HCT116 (cell line): ENCODE data around the gene SMURF1. TPM values are rescaled to one million over a fixed set of nuclear protein-coding genes. Genes with fewer than 3 reads are reported as not detected.

Experiments used
- ATAC-seq: fragments of 200-7000 bp; cut with Tn5 transposase; 2 replicates; pipeline ENCODE4 v1.9.1; 2020; ENCODE audit warnings: mild to moderate bottlenecking, moderate library complexity
- BruUV-seq: library from RNA; stranded (reverse); fragments of 400-500 nt; replicated peaks from 2 replicates; lab custom pipeline; 2021; lab: Mats Ljungman, UMichigan
- CTCF ChIA-PET: fragments of 300-600 bp; sonication (Branson Sonifier 250); formaldehyde crosslinking; loops from one replicate; lab custom pipeline; 2021; ENCODE audit warnings: antibody characterized with exemption; lab: Charles Lee
- POLR2A ChIA-PET: fragments of 300-600, 350-600 bp; sonication (Branson Sonifier 250); formaldehyde crosslinking; loops from one replicate; lab custom pipeline; 2021; ENCODE audit warnings: antibody characterized with exemption; lab: Charles Lee
- RAD21 ChIA-PET, 2 experiments: fragments of 300-600 bp; sonication (Branson Sonifier 250); formaldehyde crosslinking; loops; one replicate each; lab custom pipeline; 2023; ENCODE audit warnings: low total read pairs in 2 of 2; ENCODE audit not compliant: uncharacterized antibody in 2 of 2, unreplicated experiment in 2 of 2, low non-redundant PET in 1 of 2; lab: Charles Lee
- DNase-seq: peaks from one replicate; pipeline ENCODE4 v3.0.0-alpha.2; 2010; ENCODE audit warnings: low read depth, low spot score
- H2AFZ ChIP-seq: fragments of 200-600 bp; shearing (Covaris generic), sonication (generic); 2 replicates; pipeline ENCODE4 v1.6.1; 2017; ENCODE audit warnings: low read depth, mixed run types, mixed read lengths, antibody characterized with exemption, low read length; ENCODE audit not compliant: poor library complexity, severe bottlenecking
- H3K27ac ChIP-seq: 2 replicates; pipeline ENCODE4 v1.5.1; 2012; ENCODE audit warnings: low read depth, low read length
- H3K27me3 ChIP-seq: fragments of 200-600 bp; sonication (generic); 2 replicates; pipeline ENCODE4 v1.6.1; 2016; ENCODE audit warnings: mixed run types, low read length, mixed read lengths; ENCODE audit not compliant: insufficient read depth
- H3K36me3 ChIP-seq, 2 experiments: fragments of 200-500 bp in 1 of 2; fragments of 200-600 bp in 1 of 2; sonication (Bioruptor generic) in 1 of 2; sonication (generic) in 1 of 2; 2 replicates each; pipeline versions ENCODE4 v1.5.1 to v1.6.1; 2014 to 2016; ENCODE audit warnings: low read length in 2 of 2, inconsistent platforms in 1 of 2, mixed read lengths in 1 of 2, mixed run types in 1 of 2; ENCODE audit not compliant: insufficient read depth in 2 of 2, control insufficient read depth in 1 of 2
- H3K4me1 ChIP-seq, 2 experiments: fragments of 200-600 bp in 1 of 2; sonication (generic) in 1 of 2; 2 replicates each; pipeline versions ENCODE4 v1.5.1 to v1.6.1; 2012 to 2017; ENCODE audit warnings: low read length in 2 of 2, inconsistent platforms in 1 of 2, mild to moderate bottlenecking in 1 of 2, mixed read lengths in 1 of 2, mixed run types in 1 of 2, moderate library complexity in 1 of 2; ENCODE audit not compliant: insufficient read depth in 2 of 2, control insufficient read depth in 1 of 2
- H3K4me2 ChIP-seq: fragments of 200-600 bp; sonication (generic); 2 replicates; pipeline ENCODE4 v1.6.1; 2017; ENCODE audit warnings: mixed run types, low read length, mixed read lengths
- H3K4me3 ChIP-seq, 2 experiments: fragments of 200-600 bp in 1 of 2; sonication (generic) in 1 of 2; replicated peaks in 1 of 2; 2 replicates each; pipeline ENCODE4 v1.5.1; 2011 to 2016; ENCODE audit warnings: low read length in 2 of 2, control low read depth in 1 of 2, low read depth in 1 of 2, mild to moderate bottlenecking in 1 of 2, mixed read lengths in 1 of 2, mixed run types in 1 of 2
- H3K79me2 ChIP-seq: fragments of 200-600 bp; sonication (generic); 2 replicates; pipeline ENCODE4 v1.6.1; 2017; ENCODE audit warnings: mild to moderate bottlenecking, mixed run types, low read length, moderate library complexity, mixed read lengths; ENCODE audit not compliant: insufficient read depth
- H3K9ac ChIP-seq: fragments of 200-600 bp; sonication (generic); 2 replicates; pipeline ENCODE4 v1.6.1; 2016; ENCODE audit warnings: low read length, mixed read lengths
- H3K9me2 ChIP-seq: fragments of 200-600 bp; sonication (generic), shearing (Covaris generic); 2 replicates; pipeline ENCODE4 v1.6.1; 2017; ENCODE audit warnings: mixed run types, mild to moderate bottlenecking, moderate library complexity; ENCODE audit not compliant: insufficient read depth
- H3K9me3 ChIP-seq, 2 experiments: fragments of 200-500 bp in 1 of 2; fragments of 200-600 bp in 1 of 2; sonication (Bioruptor generic) in 1 of 2; sonication (generic) in 1 of 2; 2 replicates each; pipeline ENCODE4 v1.6.1; 2014 to 2017; ENCODE audit warnings: low read length in 2 of 2, mixed read lengths in 2 of 2, inconsistent platforms in 1 of 2, low read depth in 1 of 2, mild to moderate bottlenecking in 1 of 2, mixed run types in 1 of 2, moderate library complexity in 1 of 2; ENCODE audit not compliant: control insufficient read depth in 1 of 2, insufficient read depth in 1 of 2
- H4K20me1 ChIP-seq: fragments of 200-600 bp; sonication (generic), shearing (Covaris generic); 2 replicates; pipeline ENCODE4 v1.6.1; 2017; ENCODE audit warnings: mixed run types, mild to moderate bottlenecking, moderate library complexity; ENCODE audit not compliant: insufficient read depth
- CBX3 ChIP-seq: IDR thresholded peaks from 2 replicates; pipeline ENCODE4 v1.6.1; 2012; ENCODE audit warnings: low read depth
- CEBPB ChIP-seq: IDR thresholded peaks from 2 replicates; pipeline ENCODE4 v1.6.1; 2012; ENCODE audit warnings: low read depth
- EZH2 ChIP-seq: fragments of 200-600 bp; sonication (generic); IDR thresholded peaks from 2 replicates; pipeline ENCODE4 v1.6.1; 2017; ENCODE audit warnings: antibody characterized with exemption, mixed run types
- EZH2phosphoT487 ChIP-seq: fragments of 200-600 bp; IDR thresholded peaks from 2 replicates; pipeline ENCODE4 v1.6.1; 2018; ENCODE audit warnings: antibody characterized with exemption, borderline replicate concordance
- FOSL1 ChIP-seq: IDR thresholded peaks from 2 replicates; pipeline ENCODE4 v1.6.1; 2012; ENCODE audit warnings: low read depth
- POLR2AphosphoS5 ChIP-seq: IDR thresholded peaks from 2 replicates; pipeline ENCODE4 v1.6.1; 2011; ENCODE audit warnings: mild to moderate bottlenecking, low read depth, low read length, moderate library complexity
- RAD21 ChIP-seq: IDR thresholded peaks from 2 replicates; pipeline ENCODE4 v1.6.1; 2012; ENCODE audit warnings: low read depth, mild to moderate bottlenecking
- SIN3A ChIP-seq: IDR thresholded peaks from 2 replicates; pipeline ENCODE4 v1.6.1; 2012; ENCODE audit warnings: low read depth
- SP1 ChIP-seq: IDR thresholded peaks from 2 replicates; pipeline ENCODE4 v1.6.1; 2012; ENCODE audit warnings: low read depth
- SRF ChIP-seq: IDR thresholded peaks from 2 replicates; pipeline ENCODE4 v1.6.1; 2012; ENCODE audit warnings: low read depth
- YY1 ChIP-seq: IDR thresholded peaks from 2 replicates; pipeline ENCODE4 v1.6.1; 2011; ENCODE audit warnings: low read length, low read depth, moderate library complexity, mild to moderate bottlenecking; ENCODE audit not compliant: insufficient replicate concordance; ENCODE audit errors: extremely low read depth
- intact Hi-C: fragments of 100-400 bp; cut with micrococcal nuclease; formaldehyde crosslinking; loops from 2 replicates; pipeline ENCODE4 v1.10.0; 2022
- total RNA-seq: library from RNA; stranded (reverse); gene quantifications from one replicate; pipeline ENCODE4 v1.2.1, GENCODE V29; 2021; ENCODE audit not compliant: unreplicated experiment
- TF ChIP-seq, protein P1 (sequence below), 3 experiments: fragments of 200-600 bp in 1 of 3; sonication (generic) in 1 of 3; IDR thresholded peaks in 2 of 3; conservative IDR thresholded peaks in 1 of 3; 2 replicates each; pipeline ENCODE4 v1.5.1; 2012 to 2017; ENCODE audit warnings: low read depth in 2 of 3, low read length in 2 of 3, antibody characterized with exemption in 1 of 3, borderline replicate concordance in 1 of 3, control low read depth in 1 of 3, mild to moderate bottlenecking in 1 of 3, mixed read lengths in 1 of 3, mixed run types in 1 of 3, moderate library complexity in 1 of 3; ENCODE audit not compliant: insufficient read depth in 1 of 3

The SMURF1 gene
- total RNA-seq, 1 experiment from 2014 or later, result 24.6 TPM

DNA sequence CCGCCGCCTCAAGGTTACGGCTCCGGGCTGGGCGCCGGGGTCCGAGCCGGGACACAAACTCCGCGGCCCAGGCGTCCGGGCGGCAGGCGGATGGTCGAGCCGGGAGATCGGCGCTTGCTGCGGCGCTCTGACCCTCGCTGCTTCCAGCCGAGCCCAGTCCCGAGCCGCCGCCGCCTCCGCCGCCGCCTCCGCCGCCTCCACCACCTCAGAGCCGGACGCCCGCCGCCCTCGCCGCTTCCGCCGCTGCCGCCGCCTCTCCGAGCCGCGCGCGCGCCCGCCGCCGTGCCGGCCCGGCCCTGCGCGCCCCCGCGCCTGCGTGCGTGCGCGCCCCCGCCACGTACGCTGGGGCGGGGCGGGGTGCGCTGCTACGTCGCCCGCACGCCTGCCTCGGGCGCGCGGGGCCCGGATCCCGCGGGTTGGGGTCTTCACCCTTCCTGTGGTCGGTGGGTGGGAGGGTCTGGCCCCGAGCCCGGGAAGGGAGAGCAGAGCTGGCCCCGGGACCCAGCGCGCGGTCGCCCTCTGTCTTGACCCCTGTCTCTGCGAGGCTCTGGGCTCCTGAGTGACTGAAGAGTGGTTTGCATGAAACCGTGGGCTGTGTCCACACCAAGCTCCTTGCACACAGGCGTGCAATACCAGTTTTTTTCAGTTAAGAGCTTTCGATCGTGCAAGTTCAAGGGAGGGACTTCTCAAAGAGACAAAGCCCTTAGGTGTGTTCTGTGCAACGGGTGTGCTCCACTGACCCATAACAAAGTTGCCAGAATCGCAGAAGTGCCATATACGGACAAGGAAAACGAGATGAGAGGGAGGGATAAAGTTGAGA lies at the start of gene SMURF1 (continued):
- TF ChIP-seq RAD21 (peak; percentile 11; the same call in 1 of the 2 replicates), YY1 (peak; percentile 26)

DNA sequence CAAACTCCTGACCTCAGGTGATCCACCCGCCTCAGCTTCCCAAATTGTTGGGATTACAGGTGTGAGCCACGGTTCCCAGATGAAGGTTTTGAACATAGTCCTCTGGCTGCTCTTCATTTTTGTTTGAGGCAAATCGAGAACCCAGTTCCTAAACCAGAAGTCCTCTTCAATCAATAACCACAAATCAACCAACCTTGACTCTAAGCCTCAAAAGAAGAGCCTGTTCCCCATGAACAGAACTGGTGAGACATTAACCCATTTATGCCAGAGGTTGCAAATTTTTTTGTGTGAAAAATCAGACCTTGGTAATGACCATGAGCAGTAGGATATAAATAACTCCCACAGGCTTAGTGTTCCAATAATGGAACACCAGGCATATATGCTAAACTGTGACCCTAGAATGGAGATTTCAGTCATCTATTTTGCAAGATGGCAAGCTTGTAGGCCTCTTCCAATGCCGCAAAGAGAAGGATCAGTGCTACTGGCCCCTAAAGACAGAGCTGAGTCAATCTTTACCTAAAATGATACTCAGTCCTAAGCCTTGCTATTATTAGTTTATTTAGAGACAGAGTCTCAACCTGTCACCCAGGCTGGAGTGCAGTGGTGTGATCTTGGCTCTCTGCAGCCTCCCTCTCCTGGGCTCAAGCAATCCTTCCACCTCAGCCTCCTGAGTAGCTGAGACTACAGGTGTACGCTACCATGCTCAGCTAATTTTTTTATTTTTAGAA lies 48.1 kb upstream of the SMURF1 start:
- BruUV-seq, result no TSS peak
- Histone ChIP-seq H3K9me2 (no peaks in the 10 kb centered on the region), H3K9me3 (no peaks in the 10 kb centered on the region), H3K27ac (no peak overlapping the region), H4K20me1 (no peaks in the 10 kb centered on the region), H3K9ac (no peak overlapping the region), H2AFZ (no peak overlapping the region), H3K4me3 (no peak overlapping the region), H3K36me3 (no peaks in the 10 kb centered on the region), H3K79me2 (no peaks in the 10 kb centered on the region), H3K4me1 (peaks cover 0 to 15% of the 10 kb centered on the region in 2 experiments; a peak in 2 of 4 replicates), H3K4me2 (no peak overlapping the region), H3K27me3 (no peaks in the 10 kb centered on the region)
- POLR2A ChIA-PET, result no interaction called here
- no peak for ATAC-seq
- RAD21 ChIA-PET, result no interaction called here
- no peak for TF ChIP-seq SIN3A
- no peak for TF ChIP-seq CEBPB
- no peak for TF ChIP-seq CBX3
- no peak for TF ChIP-seq EZH2
- TF ChIP-seq, protein P1, sequence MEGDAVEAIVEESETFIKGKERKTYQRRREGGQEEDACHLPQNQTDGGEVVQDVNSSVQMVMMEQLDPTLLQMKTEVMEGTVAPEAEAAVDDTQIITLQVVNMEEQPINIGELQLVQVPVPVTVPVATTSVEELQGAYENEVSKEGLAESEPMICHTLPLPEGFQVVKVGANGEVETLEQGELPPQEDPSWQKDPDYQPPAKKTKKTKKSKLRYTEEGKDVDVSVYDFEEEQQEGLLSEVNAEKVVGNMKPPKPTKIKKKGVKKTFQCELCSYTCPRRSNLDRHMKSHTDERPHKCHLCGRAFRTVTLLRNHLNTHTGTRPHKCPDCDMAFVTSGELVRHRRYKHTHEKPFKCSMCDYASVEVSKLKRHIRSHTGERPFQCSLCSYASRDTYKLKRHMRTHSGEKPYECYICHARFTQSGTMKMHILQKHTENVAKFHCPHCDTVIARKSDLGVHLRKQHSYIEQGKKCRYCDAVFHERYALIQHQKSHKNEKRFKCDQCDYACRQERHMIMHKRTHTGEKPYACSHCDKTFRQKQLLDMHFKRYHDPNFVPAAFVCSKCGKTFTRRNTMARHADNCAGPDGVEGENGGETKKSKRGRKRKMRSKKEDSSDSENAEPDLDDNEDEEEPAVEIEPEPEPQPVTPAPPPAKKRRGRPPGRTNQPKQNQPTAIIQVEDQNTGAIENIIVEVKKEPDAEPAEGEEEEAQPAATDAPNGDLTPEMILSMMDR (IDR thresholded peaks at IDR 0.05 in 2 of 3, conservative IDR thresholded peaks at IDR 0.05 in 1 of 3; ENCODE audit: borderline replicate concordance in 1 of 3, insufficient read depth in 1 of 3, low read depth in 2 of 3, low read length in 2 of 3), result no peak
- no peak for TF ChIP-seq EZH2phosphoT487
- TF ChIP-seq SP1, result no peak
- no peak for TF ChIP-seq SRF
- no peak for TF ChIP-seq POLR2AphosphoS5
- no peak for TF ChIP-seq FOSL1
- no peak for DNase-seq
- intact Hi-C loops, result no loop called here
- CTCF ChIA-PET, result no interaction called here
